Right renal pelvis (tissue), 4 donors: ENCODE measurements around the gene CORO7. TPM values are rescaled to one million over a fixed set of nuclear protein-coding genes. Genes with fewer than 3 reads are reported as not detected.

Experiments
- DNase-seq, 4 donors: peaks; one replicate each; pipeline ENCODE4 v3.0.0-alpha.2; 2013; ENCODE audit warnings: low read depth in 4 of 4, low spot score in 3 of 4, missing footprints in 1 of 4
- polyA plus RNA-seq, 4 donors: library from polyadenylated mRNA; unstranded; fragments of 120-200 nt; gene quantifications; one replicate each; pipeline ENCODE4 v1.2.1, GENCODE V29; 2013; ENCODE audit not compliant: insufficient read length in 4 of 4

CORO7 gene
- polyA plus RNA-seq, 4 donors, result 15.1 to 22.0 (median 16.9) TPM

DNA sequence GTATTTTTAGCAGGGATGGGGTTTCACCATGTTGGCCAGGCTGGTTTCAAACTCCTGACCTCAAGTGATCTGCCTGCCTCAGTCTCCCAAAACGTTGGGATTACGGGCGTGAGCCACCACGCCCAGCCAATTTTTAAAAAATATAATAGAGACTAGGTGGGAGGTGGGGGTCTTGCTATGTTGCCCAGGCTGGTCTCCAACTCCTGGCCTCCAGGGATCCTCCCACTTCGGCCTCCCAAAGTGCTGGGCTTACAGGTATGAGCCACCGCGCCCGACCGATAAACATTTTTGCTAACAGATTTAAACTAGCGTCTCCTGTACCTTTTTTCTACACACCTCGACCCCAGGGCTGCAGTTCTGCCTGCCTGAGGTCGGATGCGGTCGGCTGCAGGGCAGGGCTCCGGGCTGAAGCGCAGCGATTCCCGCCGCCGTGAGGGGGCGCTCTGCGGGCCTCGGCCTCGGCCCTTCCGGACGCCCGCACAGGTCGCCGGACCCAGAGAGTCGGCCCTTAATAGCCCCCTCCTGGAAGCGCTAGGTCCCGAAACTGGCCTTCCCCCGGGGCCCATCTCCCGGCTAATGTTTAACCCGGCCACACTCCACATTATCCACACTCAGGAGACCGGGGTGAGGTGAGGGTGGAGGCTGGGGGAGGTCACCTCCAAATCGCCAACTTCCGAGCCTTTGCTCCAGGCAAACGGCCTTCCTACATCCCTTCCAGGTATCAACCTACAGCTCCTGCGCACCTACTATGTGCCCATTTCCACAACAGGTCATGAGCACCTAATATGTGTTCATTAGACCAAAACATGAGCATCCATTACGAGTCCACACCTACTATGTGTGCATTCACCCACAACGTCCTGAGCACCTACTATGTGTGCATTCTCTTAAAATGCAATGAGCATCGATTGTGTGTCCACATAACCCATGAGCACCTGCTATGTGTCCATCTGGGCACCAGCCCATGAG is 102.5 kb downstream of the CORO7 start:
- no peak for DNase-seq

- no peak for DNase-seq
These were observed 106.5 kb downstream of the CORO7 start for GRCh38 chr16:4309833-4310266.

- DNase-seq, result no peak
These were observed 107.1 kb downstream of the CORO7 start for GRCh38 chr16:4309102-4309832.

GRCh38 chr16:4307215-4308037 is 109.0 kb downstream of the CORO7 start:
- peak; percentile 81 to 86 (median 85) for DNase-seq

GRCh38 chr16:4306470-4307214 is 109.8 kb downstream of the CORO7 start:
- DNase-seq, result no peak

Other genes starting within 250 kb of the CORO7 start
- 1 to 10 TPM; 1.2 to 1.7 (median 1.4) TPM for gene SRL, start 174.5 kb downstream of the CORO7 start, polyA plus RNA-seq
- gene TFAP4, start 143.6 kb downstream of the CORO7 start, polyA plus RNA-seq, result 10 to 100 TPM; 16.9 to 21.6 (median 18.3) TPM
- 10 to 100 TPM; 41.2 to 55.1 (median 42.4) TPM for gene GLIS2, start 100.5 kb downstream of the CORO7 start, polyA plus RNA-seq
- 10 to 100 TPM; 21.4 to 32.2 (median 22.6) TPM for gene PAM16, start 65.3 kb downstream of the CORO7 start, polyA plus RNA-seq
- gene VASN, start 44.7 kb downstream of the CORO7 start, polyA plus RNA-seq, result 10 to 100 TPM; 43.5 to 74.1 (median 48.2) TPM
- 10 to 100 TPM; 37.1 to 41.0 (median 40.1) TPM for gene DNAJA3, start 9.3 kb upstream of the CORO7 start, polyA plus RNA-seq
- gene NMRAL1, start 58.0 kb upstream of the CORO7 start, polyA plus RNA-seq, result 10 to 100 TPM; 31.2 to 47.1 (median 41.6) TPM
- 10 to 100 TPM; 47.2 to 54.9 (median 47.7) TPM for gene HMOX2, start 59.8 kb upstream of the CORO7 start, polyA plus RNA-seq
- gene CDIP1, start 122.2 kb upstream of the CORO7 start, polyA plus RNA-seq, result 10 to 100 TPM; 26.4 to 35.3 (median 31.6) TPM
- gene C16orf96, start 139.7 kb upstream of the CORO7 start, polyA plus RNA-seq, result under 1 TPM; 0.17 to 0.33 (median 0.26) TPM
- 10 to 100 TPM; 14.4 to 26.8 (median 15.3) TPM for gene UBALD1, start 198.3 kb upstream of the CORO7 start, polyA plus RNA-seq
- 10 to 100 TPM; 42.1 to 63.2 (median 47.1) TPM for gene MGRN1, start 208.2 kb upstream of the CORO7 start, polyA plus RNA-seq